Nephron progenitor cell (in vitro differentiated cells): ENCODE results near the gene EFCAB14.

Source experiments
- DNase-seq: peaks from one replicate; pipeline ENCODE4 v3.0.0; 2021
- H3K27ac Mint-ChIP-seq: 2 replicates; pipeline ENCODE4 v1.8.0; 2021; ENCODE audit warnings: mild to moderate bottlenecking, moderate library complexity, mixed read lengths
- H3K27me3 Mint-ChIP-seq: 2 replicates; pipeline ENCODE4 v1.8.0; 2021; ENCODE audit warnings: mild to moderate bottlenecking, low read depth, mixed read lengths; ENCODE audit not compliant: poor library complexity
- H3K36me3 Mint-ChIP-seq: 2 replicates; pipeline ENCODE4 v1.8.0; 2021; ENCODE audit warnings: low read depth, mixed read lengths
- H3K4me1 Mint-ChIP-seq: 2 replicates; pipeline ENCODE4 v1.8.0; 2021; ENCODE audit warnings: mixed read lengths
- H3K4me3 Mint-ChIP-seq: 2 replicates; pipeline ENCODE4 v1.8.0; 2021; ENCODE audit warnings: mild to moderate bottlenecking, moderate library complexity, mixed read lengths
- H3K9me3 Mint-ChIP-seq: 2 replicates; pipeline ENCODE4 v1.8.0; 2021; ENCODE audit warnings: mild to moderate bottlenecking, moderate library complexity, mixed read lengths
- CTCF ChIP-seq: fragments of 200-600 bp; sonication (generic); IDR thresholded peaks from 2 replicates; pipeline ENCODE4 v1.5.0; 2021; ENCODE audit warnings: antibody characterized with exemption

Gene EFCAB14

GRCh38 chr1:46643368-46643775 lies 75.5 kb downstream of the EFCAB14 start:
- Mint-ChIP-seq H3K9me3 (peaks cover 5% of the 10 kb centered on the region), H3K27ac (no peak overlapping the region), H3K4me1 (peaks cover 5% of the 10 kb centered on the region), H3K36me3 (peaks cover 41% of the 10 kb centered on the region), H3K27me3 (no peaks in the 10 kb centered on the region), H3K4me3 (no peak overlapping the region)
- DNase-seq, result no peak
- TF ChIP-seq CTCF, result no peak

- H3K4me3 Mint-ChIP-seq, result no peak overlapping the region
- peaks cover 3% of the 10 kb centered on the region for H3K27me3 Mint-ChIP-seq
- H3K27ac Mint-ChIP-seq, result no peak overlapping the region
- H3K4me1 Mint-ChIP-seq, result peaks cover 5% of the 10 kb centered on the region
- no peak for DNase-seq
- no peak for TF ChIP-seq CTCF
- peaks cover 31% of the 10 kb centered on the region for H3K36me3 Mint-ChIP-seq
- H3K9me3 Mint-ChIP-seq, result no peaks in the 10 kb centered on the region
Observed at GRCh38 chr1:46642115-46642680, 76.7 kb downstream of the EFCAB14 start.

- Mint-ChIP-seq H3K4me1 (peaks cover 5% of the 10 kb centered on the region), H3K27me3 (peaks cover 3% of the 10 kb centered on the region), H3K27ac (no peak overlapping the region), H3K9me3 (no peaks in the 10 kb centered on the region), H3K4me3 (no peak overlapping the region), H3K36me3 (peaks cover 45% of the 10 kb centered on the region)
- no peak for TF ChIP-seq CTCF
- DNase-seq, result no peak
Observed at GRCh38 chr1:46639547-46639946, 79.4 kb downstream of the EFCAB14 start.

GRCh38 chr1:46638921-46639320 lies 80.0 kb downstream of the EFCAB14 start:
- Mint-ChIP-seq H3K27ac (no peak overlapping the region), H3K36me3 (peaks cover 52% of the 10 kb centered on the region), H3K9me3 (no peaks in the 10 kb centered on the region), H3K27me3 (peaks cover 5% of the 10 kb centered on the region), H3K4me1 (peaks cover 5% of the 10 kb centered on the region), H3K4me3 (no peak overlapping the region)
- no peak for TF ChIP-seq CTCF
- DNase-seq, result no peak

GRCh38 chr1:46637444-46638083 lies 81.3 kb downstream of the EFCAB14 start:
- DNase-seq, result no peak
- Mint-ChIP-seq H3K27ac (no peak overlapping the region), H3K36me3 (peaks cover 59% of the 10 kb centered on the region), H3K4me3 (no peak overlapping the region), H3K4me1 (no peaks in the 10 kb centered on the region), H3K9me3 (no peaks in the 10 kb centered on the region), H3K27me3 (peaks cover 5% of the 10 kb centered on the region)
- TF ChIP-seq CTCF, result no peak

GRCh38 chr1:46635205-46635604 lies 83.7 kb downstream of the EFCAB14 start:
- H3K4me3 Mint-ChIP-seq, result no peak overlapping the region

More at GRCh38 chr1:46635205-46635604, 83.7 kb downstream of the EFCAB14 start:
- Mint-ChIP-seq H3K36me3 (peaks cover 55% of the 10 kb centered on the region), H3K27ac (no peak overlapping the region), H3K27me3 (peaks cover 5% of the 10 kb centered on the region), H3K4me1 (no peaks in the 10 kb centered on the region), H3K9me3 (no peaks in the 10 kb centered on the region)
- TF ChIP-seq CTCF, result no peak
- DNase-seq, result no peak
